ENCODE measurements around the gene ZNF579. TPM values are rescaled to one million over a fixed set of nuclear protein-coding genes. Genes with fewer than 3 reads are reported as not detected.

ZNF579 gene
- total and polyA plus RNA-seq, 2 of the 13 experiments (the other 11 are each of a cell fraction or from before 2014, with no cell fraction given), result 2.1 to 2.9 TPM

DNA sequence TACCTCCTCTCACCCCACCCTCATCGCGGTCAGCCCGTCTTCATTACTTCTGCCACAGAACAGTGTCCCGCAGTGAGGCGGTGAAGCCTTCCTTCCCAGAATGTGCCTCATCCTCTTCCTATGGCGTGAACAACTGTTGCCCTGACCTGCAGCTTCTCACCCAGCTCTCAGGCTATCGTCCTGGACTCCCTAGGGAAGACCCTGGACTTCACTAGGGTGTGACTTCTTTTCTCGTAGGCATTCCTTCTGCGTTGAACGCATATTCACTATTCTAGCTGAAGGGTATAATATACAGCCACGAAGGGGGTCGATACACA lies 25.8 kb upstream of the ZNF579 start (continued):
- TF ChIP-seq, protein P1, sequence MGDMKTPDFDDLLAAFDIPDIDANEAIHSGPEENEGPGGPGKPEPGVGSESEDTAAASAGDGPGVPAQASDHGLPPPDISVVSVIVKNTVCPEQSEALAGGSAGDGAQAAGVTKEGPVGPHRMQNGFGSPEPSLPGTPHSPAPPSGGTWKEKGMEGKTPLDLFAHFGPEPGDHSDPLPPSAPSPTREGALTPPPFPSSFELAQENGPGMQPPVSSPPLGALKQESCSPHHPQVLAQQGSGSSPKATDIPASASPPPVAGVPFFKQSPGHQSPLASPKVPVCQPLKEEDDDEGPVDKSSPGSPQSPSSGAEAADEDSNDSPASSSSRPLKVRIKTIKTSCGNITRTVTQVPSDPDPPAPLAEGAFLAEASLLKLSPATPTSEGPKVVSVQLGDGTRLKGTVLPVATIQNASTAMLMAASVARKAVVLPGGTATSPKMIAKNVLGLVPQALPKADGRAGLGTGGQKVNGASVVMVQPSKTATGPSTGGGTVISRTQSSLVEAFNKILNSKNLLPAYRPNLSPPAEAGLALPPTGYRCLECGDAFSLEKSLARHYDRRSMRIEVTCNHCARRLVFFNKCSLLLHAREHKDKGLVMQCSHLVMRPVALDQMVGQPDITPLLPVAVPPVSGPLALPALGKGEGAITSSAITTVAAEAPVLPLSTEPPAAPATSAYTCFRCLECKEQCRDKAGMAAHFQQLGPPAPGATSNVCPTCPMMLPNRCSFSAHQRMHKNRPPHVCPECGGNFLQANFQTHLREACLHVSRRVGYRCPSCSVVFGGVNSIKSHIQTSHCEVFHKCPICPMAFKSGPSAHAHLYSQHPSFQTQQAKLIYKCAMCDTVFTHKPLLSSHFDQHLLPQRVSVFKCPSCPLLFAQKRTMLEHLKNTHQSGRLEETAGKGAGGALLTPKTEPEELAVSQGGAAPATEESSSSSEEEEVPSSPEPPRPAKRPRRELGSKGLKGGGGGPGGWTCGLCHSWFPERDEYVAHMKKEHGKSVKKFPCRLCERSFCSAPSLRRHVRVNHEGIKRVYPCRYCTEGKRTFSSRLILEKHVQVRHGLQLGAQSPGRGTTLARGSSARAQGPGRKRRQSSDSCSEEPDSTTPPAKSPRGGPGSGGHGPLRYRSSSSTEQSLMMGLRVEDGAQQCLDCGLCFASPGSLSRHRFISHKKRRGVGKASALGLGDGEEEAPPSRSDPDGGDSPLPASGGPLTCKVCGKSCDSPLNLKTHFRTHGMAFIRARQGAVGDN (CRISPR knock-in tag; IDR thresholded peaks at IDR 0.05), result 0 out of 2 replicates have a peak, but pooled peaks have one; percentile 3
- TF ChIP-seq TEAD3 (CRISPR knock-in tag; optimal IDR thresholded peaks at IDR 0.05; ENCODE audit: borderline replicate concordance), result peak; percentile 5
- TF ChIP-seq, protein P2, sequence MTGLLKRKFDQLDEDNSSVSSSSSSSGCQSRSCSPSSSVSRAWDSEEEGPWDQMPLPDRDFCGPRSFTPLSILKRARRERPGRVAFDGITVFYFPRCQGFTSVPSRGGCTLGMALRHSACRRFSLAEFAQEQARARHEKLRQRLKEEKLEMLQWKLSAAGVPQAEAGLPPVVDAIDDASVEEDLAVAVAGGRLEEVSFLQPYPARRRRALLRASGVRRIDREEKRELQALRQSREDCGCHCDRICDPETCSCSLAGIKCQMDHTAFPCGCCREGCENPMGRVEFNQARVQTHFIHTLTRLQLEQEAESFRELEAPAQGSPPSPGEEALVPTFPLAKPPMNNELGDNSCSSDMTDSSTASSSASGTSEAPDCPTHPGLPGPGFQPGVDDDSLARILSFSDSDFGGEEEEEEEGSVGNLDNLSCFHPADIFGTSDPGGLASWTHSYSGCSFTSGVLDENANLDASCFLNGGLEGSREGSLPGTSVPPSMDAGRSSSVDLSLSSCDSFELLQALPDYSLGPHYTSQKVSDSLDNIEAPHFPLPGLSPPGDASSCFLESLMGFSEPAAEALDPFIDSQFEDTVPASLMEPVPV (CRISPR knock-in tag; IDR thresholded peaks at IDR 0.05), result no peak
- TF ChIP-seq STAT5B (CRISPR knock-in tag; IDR thresholded peaks at IDR 0.05), result no peak
- TF ChIP-seq, protein P3, sequence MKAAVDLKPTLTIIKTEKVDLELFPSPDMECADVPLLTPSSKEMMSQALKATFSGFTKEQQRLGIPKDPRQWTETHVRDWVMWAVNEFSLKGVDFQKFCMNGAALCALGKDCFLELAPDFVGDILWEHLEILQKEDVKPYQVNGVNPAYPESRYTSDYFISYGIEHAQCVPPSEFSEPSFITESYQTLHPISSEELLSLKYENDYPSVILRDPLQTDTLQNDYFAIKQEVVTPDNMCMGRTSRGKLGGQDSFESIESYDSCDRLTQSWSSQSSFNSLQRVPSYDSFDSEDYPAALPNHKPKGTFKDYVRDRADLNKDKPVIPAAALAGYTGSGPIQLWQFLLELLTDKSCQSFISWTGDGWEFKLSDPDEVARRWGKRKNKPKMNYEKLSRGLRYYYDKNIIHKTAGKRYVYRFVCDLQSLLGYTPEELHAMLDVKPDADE (CRISPR knock-in tag; IDR thresholded peaks at IDR 0.05), result no peak
- 0 out of 2 replicates have a peak, but pooled peaks have one; percentile 35 for TF ChIP-seq ZNF605 (CRISPR knock-in tag; IDR thresholded peaks at IDR 0.05)
